ENCODE results near the gene CAPN5.

DNA sequence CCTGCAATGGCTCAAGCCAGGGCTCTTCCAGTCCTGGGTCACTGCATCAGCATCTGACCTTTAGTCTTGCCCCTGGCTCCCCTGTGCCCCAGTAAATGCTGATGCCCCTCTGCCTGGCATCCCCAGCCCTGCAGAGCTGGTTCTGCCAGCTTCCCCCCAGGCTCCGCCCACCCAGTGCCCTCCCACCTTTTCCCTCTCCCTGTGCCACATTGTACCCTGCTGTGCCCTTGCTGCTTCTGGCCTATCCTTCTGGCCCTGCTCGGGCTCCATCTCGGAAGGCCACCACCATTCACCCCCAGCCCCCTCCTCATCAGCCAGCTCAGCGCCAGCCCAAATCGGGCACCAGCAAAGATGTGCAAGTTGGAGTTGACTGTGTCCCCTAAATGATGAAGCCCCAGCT is 7.4 kb downstream of the CAPN5 start:
- TF ChIP-seq, protein P1, sequence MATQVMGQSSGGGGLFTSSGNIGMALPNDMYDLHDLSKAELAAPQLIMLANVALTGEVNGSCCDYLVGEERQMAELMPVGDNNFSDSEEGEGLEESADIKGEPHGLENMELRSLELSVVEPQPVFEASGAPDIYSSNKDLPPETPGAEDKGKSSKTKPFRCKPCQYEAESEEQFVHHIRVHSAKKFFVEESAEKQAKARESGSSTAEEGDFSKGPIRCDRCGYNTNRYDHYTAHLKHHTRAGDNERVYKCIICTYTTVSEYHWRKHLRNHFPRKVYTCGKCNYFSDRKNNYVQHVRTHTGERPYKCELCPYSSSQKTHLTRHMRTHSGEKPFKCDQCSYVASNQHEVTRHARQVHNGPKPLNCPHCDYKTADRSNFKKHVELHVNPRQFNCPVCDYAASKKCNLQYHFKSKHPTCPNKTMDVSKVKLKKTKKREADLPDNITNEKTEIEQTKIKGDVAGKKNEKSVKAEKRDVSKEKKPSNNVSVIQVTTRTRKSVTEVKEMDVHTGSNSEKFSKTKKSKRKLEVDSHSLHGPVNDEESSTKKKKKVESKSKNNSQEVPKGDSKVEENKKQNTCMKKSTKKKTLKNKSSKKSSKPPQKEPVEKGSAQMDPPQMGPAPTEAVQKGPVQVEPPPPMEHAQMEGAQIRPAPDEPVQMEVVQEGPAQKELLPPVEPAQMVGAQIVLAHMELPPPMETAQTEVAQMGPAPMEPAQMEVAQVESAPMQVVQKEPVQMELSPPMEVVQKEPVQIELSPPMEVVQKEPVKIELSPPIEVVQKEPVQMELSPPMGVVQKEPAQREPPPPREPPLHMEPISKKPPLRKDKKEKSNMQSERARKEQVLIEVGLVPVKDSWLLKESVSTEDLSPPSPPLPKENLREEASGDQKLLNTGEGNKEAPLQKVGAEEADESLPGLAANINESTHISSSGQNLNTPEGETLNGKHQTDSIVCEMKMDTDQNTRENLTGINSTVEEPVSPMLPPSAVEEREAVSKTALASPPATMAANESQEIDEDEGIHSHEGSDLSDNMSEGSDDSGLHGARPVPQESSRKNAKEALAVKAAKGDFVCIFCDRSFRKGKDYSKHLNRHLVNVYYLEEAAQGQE (IDR thresholded peaks at IDR 0.05) = no peak
- TF ChIP-seq, protein P2, sequence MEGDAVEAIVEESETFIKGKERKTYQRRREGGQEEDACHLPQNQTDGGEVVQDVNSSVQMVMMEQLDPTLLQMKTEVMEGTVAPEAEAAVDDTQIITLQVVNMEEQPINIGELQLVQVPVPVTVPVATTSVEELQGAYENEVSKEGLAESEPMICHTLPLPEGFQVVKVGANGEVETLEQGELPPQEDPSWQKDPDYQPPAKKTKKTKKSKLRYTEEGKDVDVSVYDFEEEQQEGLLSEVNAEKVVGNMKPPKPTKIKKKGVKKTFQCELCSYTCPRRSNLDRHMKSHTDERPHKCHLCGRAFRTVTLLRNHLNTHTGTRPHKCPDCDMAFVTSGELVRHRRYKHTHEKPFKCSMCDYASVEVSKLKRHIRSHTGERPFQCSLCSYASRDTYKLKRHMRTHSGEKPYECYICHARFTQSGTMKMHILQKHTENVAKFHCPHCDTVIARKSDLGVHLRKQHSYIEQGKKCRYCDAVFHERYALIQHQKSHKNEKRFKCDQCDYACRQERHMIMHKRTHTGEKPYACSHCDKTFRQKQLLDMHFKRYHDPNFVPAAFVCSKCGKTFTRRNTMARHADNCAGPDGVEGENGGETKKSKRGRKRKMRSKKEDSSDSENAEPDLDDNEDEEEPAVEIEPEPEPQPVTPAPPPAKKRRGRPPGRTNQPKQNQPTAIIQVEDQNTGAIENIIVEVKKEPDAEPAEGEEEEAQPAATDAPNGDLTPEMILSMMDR (IDR thresholded peaks at IDR 0.05) = no peak
- no peak for TF ChIP-seq HDAC2 (IDR thresholded peaks at IDR 0.05)
- TF ChIP-seq MAFK (IDR thresholded peaks at IDR 0.05; ENCODE audit: partially characterized antibody) = no peak
- TF ChIP-seq KDM5A (IDR thresholded peaks at IDR 0.05) = no peak
- TF ChIP-seq, protein P3, sequence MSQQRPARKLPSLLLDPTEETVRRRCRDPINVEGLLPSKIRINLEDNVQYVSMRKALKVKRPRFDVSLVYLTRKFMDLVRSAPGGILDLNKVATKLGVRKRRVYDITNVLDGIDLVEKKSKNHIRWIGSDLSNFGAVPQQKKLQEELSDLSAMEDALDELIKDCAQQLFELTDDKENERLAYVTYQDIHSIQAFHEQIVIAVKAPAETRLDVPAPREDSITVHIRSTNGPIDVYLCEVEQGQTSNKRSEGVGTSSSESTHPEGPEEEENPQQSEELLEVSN (IDR thresholded peaks at IDR 0.05; ENCODE audit: borderline replicate concordance, low read depth) = no peak
- TF ChIP-seq RAD21 (conservative IDR thresholded peaks at IDR 0.05 in 1 of 2, IDR thresholded peaks at IDR 0.05 in 1 of 2) = no peak
- no peak for TF ChIP-seq POLR2AphosphoS2 (conservative IDR thresholded peaks at IDR 0.05; ENCODE audit: low read length)
- TF ChIP-seq POLR2A (IDR thresholded peaks at IDR 0.05; ENCODE audit: low read length) = no peak
